Heart left ventricle (tissue), 13 donors: ENCODE data around the gene DPH1.

Experiments
- CTCF ChIP-seq, 12 donors: fragments of 200-600 bp; sonication (generic) in 4 of 12; IDR thresholded peaks; one replicate each; pipeline versions ENCODE4 v1.5.0 to v1.8.0; 2018 to 2022; ENCODE audit warnings: antibody characterized with exemption in 12 of 12, mild to moderate bottlenecking in 5 of 12
- POLR2A ChIP-seq, 2 donors: fragments of 450-650 bp; IDR thresholded peaks; one replicate each; pipeline ENCODE4 v1.6.1; 2017; ENCODE audit warnings: antibody characterized with exemption in 2 of 2, mild to moderate bottlenecking in 2 of 2, moderate library complexity in 2 of 2
- donor health status: ischemic (EF 13 %, LVEDD 7.1; RV severe dilation, severe dysfunction).
- donor health status: DM: no; HTN: yes; CAD: no.
- donor health status: DM: no; HTN: no; CAD: no.
- donor health status: ischemic (EF 25% LVEDD 6.9; RV normal size, moderate dysfunction).
- donor health status: ischemic (EF 25% LVEDD 5.7; RV mildly dilated, moderate dysfunction).
- donor health status: ischemic (EF 35%, LVEDD 5.7; RV mildly dilated, moderate dysfunction).
- donor health status: nonischemic (EF 11% LVEDD 7.7; RV severe dilation, severe dysfunction).
- donor health status: DM: yes; HTN: yes; CAD: no.
- donor health status: PGD.
- donor health status: ischemic (EF 29% LVEDD 5.4; RV normal size, mild dysfunction).
- donor health status: nonischemic (EF 23%, LVEDD 6.1; RV moderate dilation, normal function).

- no peak for TF ChIP-seq CTCF (IDR thresholded peaks at IDR 0.05)
- no peak for TF ChIP-seq POLR2A (IDR thresholded peaks at IDR 0.05)
Measured at GRCh38 chr17:2042390-2042847, 12.5 kb downstream of the DPH1 start.
